Karpas-422 (cell line): ENCODE results near the gene NUTM2A. TPM values are rescaled to one million over a fixed set of nuclear protein-coding genes. Genes with fewer than 3 reads are reported as not detected.

Experiments used
- total RNA-seq: library from RNA; depleted of rRNA; stranded (reverse); fragments of >200 nt; shearing (Covaris generic); gene quantifications from 2 replicates; pipeline ENCODE4 v1.2.3, GENCODE V29; 2014; ENCODE audit warnings: low replicate concordance; rRNA removed

NUTM2A gene
- total RNA-seq, 1 experiment from 2014 or later: 0.26 TPM

Other genes starting within 250 kb of the NUTM2A start
- not detected in 2 replicates for gene FAM25A, start 205.2 kb upstream of the NUTM2A start, total RNA-seq
- gene GLUD1, start 130.6 kb upstream of the NUTM2A start, total RNA-seq: 74.6 and 76.0 TPM in 2 replicates
- 12.0 and 21.4 TPM in 2 replicates for gene SHLD2, start 130.2 kb upstream of the NUTM2A start, total RNA-seq
- gene NUTM2D, start 132.3 kb downstream of the NUTM2A start, total RNA-seq: 0.19 TPM in 1 of 2 replicates, not detected in the other